GM21528 (cell line): ENCODE results near the gene RBMS3.
A peak's percentile ranks its signal among the peaks of the same experiment; 100 is the strongest.

Experiments used
- ATAC-seq: cut with Tn5 transposase; IDR thresholded peaks from one replicate; pipeline ENCODE4 v1.9.1; 2021; ENCODE audit warnings: mild to moderate bottlenecking, moderate library complexity; ENCODE audit not compliant: unreplicated experiment, low FRiP score

RBMS3 gene

DNA sequence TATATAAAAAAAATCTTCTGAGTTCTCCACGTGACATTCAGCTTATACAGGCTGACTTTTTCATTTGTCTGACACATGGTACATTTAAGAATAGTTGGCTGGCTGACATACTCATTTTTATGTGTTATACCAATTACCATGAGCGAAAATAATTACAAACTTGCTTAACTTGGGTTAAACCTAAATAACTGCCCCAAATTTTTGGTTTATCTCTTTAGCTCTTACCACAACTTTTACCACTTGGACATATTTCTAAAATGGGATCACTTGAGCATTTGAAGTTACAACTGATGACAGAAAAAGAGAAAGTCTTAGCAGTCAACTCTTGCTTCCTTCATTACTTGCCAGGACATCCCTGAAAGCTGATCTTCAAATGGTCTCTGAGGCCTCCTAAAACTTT, 618.1 kb downstream of the RBMS3 start:
- ATAC-seq: no peak

DNA sequence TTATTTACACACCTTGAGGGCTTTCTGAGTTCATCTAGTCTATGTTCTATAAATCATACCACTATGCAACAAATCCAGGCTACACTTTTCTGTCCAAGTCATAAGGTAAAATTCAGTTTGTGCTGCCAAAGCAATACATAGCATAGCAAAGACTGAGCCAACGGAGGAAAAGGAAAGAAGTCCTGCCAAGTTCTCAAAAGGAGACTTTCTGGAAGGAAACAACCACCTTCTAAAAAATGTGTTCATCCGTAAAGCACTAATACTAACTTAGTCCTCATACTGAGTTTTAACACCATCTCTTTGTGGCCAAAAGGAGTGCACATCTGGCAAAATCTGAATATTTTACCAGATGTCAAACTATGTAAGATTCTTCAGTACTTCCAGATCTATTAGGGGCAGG, 620.2 kb downstream of the RBMS3 start:
- no peak for ATAC-seq

DNA sequence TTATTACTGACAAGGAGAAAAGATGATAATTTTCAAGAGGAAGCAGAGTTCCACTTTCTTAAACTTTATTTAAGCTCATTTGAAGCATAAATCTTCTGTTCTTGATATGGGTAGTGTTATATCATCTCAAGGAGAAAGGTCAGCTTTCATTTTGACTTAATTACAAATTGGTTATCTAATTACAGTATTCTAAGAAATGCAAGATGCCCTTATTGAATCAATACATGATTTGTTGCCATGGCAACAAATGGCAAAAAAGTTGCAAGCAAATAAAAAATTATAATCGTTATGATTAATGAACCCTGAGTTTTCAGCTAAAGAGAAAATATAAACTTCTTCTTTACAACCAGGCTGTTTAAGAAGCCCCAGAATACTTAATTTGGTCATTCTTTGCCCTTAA, 622.7 kb downstream of the RBMS3 start:
- no peak for ATAC-seq

DNA sequence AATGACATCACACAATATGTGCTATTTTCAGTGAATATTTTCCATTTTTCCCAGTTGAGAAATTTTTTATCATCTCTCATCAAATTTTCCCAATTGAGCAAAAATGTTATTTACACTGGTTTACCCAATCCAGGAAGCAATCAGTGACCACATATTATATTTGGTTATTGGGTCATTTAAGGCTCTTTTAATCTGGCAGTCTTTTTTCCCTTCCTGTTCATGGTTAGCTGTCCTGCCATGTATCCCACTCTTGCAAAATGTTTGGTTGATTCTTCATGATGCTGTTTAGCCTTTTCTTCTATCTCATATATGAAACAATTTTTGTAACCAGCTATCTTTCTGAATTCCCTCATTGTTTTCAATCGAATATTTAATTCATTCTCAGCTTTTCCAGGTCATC, 626.0 kb downstream of the RBMS3 start:
- no peak for ATAC-seq

DNA sequence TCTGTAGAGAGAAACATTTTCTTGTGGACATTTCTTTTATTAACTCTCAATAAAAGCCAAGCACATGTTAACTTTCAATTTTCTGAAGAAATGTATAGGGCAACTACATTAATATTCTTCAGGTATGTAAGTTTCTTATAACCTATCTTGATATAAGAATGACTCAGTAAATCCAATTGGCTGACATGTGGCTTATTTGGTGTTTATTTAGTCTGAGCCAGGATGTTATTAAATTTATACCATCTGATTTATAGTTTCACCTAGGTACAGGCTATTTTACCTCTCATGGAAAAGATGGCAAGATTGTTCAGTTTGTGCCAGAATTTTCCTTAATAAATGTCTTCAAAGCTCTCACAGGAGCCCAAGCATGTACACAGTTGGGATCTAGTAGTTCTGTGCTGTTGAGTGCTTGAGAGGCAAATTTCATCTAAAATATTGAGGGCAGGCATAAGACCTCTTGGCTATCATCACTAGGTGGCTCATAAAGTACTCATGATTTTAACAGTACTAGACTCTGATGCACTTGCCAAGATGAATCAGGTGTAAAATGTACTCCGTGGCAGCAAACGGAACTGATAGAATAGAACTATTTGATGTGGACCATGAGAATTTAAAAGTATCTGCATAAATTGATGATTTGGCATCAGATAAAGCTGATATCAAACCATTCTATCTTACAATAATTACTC, 631.9 kb downstream of the RBMS3 start:
- ATAC-seq: no peak

DNA sequence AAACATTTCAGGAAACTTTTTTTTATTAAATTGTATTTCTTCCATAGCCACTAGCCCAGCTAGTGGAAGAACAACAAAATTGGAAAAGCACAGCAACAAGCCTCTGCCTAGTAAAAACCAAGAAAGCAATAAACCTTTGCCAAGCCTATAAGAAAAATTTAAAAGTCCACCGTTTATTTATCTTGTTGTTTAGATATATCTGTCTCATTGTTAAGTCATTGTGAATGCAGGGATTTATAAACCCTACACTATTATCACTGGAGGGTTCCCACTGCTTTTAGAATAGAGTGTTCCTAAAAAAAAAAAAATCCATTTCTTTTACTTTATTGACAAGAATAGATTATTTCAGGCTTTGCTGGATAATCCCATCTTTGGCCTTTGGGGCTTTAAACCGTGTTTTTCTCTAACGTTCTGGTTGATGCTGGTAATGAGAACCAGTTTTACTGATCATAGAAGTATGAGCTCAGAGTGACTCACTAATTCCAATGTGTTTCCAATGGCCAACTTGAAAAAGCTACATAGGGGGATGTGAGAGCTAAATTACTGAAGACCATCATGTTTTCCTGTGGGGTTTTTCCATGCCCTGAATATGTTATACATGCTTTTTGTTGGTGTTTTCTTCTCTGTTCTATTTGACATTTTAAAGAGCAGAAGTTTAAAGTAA, 634.1 kb downstream of the RBMS3 start:
- no peak for ATAC-seq

DNA sequence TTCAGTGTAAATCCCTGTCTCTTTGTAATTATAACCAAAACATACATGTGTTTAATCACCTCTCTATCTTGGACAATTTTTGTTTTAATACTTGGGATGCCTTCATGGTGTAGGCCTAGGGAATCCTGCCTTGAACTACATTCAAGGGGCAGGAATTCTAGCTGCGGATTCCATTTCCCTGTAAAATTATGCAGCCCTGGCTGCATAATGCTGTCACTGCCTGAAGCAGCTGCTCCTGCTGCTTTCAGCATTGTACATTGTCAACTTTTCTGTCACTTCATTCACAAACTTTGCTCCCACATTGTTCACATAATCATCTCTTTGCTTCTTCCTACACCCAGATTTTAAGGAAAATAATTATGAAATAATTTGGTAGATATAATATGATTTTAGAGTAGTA, 638.7 kb downstream of the RBMS3 start:
- ATAC-seq: no peak

DNA sequence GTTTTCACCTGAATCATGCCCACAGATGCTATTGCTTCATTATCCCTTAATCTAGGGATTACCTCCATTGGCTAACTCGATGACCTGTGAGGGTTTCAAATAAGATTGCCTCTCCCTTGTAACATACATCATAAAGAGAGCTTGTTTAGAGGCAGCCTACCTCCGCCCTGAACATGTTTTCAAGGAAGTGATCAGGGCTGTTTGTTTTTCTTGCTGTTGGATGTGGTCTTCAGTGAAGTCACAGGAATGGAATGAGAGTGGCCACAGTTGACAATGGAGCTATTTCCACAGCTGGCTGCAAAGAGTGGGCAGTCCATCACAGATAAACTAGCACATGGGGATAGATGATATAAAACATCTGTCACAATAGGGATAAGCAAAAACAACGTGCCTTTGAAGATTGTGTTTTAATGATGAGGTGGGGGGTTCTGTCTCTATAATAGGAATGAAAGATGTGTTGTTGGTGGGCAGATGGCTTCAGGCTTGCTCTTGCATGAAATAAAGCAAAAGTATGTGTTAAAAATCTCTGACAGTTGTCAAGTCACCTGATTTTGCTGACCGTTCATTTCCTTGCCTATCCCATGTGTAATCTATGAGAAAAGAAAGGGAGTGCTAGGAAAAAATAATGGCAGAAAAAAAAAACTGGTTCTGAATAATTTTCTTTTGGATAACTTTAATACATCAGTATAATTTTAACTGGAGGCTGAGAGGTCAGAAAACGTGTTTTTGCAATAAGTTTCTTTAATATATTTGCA, 642.3 kb downstream of the RBMS3 start:
- ATAC-seq: no peak

DNA sequence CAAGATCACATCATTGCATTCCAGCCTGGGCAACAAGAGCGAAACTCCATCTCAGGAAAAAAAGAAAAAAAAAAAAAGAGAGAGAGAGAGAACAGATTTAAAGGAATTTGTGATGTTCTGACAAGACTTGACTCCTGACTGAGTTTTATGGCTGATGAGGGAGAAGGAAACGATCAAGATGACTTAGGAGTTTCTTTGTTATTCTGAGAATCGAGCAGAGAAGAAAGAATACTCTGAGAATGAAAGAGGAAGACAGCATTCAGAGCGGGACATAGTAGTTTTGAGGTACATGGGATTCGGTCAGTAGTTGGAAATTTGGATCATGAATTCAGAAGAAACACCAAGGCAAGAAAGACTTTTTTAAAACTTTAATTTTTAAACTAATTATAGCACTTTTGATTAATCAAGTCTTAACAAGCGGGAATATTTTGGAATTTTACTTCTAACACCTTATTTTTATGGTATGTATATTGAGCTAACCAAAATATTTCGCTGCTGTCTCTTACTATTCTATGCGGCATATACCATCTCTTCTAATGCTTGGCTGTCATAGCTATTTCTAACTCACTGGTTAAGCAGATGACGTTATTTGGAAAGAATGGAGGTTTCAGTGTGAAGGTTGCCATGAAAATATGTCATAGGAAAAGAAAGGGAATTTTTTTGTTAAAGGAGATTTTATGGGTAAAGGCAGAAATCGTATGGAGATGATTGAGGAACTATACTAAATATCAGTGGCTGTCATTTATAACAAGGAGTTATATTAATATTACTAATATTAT, 644.1 kb downstream of the RBMS3 start:
- no peak for ATAC-seq

DNA sequence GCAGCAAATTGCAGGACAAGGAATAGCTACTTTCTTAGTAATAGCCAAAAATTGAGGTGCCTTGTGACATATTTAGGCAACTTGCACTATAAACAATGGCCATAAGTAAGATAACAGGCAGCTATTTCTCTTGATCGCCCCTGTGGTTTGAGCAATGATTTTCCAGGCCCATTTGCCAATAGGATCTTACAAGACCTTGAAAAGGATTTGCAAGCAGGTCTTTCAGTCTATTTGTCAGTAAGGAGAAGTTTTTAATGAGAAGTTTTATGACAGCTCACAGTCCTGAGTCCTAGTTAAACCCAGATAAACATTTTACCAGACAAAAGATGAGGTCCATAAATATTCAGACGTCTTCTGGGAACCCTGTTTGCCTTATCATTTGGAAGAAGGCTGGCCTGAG, 645.5 kb downstream of the RBMS3 start:
- no peak for ATAC-seq

DNA sequence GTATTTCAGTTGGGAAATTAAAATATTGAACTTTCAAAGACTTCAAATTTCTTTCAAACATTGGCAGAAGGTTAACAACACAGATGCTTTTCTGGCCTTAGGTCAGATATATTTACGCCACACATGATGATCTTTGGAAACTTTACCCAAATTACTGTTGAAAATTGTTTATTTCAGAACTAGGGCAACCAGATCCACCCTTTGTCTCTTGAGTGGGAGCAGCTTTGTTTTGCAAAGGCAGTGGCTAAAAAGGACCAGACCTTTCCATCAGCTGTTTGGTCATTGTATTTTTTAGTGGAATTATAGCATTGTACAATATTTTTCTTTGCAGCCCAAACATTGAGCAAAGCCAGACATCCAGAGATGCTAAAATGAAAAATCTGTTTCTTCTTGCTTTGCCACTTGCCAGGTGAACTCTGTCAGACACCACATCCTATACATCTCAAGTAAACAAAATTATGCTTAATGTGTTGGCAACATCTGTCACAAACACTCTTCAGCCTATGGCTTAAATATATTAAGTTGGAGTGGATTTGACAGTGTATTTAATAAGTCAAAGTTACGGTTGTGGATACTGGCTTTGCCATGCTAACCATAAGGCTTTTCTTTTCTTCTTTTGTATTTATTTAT, 651.9 kb downstream of the RBMS3 start:
- no peak for ATAC-seq

DNA sequence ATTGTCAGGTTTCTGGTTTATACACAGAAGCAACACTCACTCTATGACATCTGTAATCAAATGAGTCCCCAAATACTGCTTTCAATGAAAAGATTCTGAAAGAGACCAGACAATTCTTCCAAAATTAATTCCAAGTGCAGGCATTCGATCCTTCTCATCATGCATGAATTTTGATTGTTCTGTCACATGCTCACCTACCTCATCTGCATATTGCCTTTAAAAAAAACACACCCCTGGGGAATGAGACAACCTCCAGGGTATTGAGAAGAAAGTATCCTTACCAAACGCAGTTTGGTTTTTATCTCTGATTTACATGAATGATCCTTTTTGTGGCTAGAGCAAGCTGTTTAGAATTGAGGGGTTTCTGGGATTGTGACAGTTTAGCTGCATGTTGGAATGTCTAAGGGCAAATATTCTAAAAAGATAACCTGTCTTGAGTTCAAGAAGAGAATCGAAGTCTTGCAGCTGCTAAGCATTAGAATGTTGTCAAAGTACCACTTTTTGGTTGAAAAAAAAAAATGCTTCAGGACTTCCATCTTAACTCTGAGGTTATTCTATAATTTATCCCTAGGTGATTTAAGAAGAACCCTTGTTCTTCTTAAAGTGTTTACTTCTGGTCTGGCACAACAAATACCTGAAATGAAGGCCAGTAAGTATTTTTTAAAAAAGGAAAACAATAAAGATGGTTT, 653.1 kb downstream of the RBMS3 start:
- no peak for ATAC-seq

DNA sequence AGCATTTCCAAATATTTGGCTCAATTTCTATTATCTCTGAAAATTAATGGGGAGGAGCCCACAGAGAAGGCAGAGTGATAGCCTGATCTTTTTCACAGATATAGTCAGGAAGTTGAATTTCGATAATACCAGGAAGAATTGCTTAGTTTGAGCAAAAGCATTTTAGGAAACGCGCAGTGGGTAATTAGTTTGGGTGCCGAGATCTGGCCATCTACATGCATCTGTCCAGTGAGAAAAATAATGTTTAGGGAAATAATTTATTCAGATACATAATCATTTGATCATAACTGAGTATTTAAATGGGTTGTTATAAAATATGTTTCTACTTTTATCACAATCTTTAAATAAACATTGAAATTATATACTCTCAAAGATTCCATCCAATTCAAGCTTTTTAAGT, 653.9 kb downstream of the RBMS3 start:
- no peak for ATAC-seq

DNA sequence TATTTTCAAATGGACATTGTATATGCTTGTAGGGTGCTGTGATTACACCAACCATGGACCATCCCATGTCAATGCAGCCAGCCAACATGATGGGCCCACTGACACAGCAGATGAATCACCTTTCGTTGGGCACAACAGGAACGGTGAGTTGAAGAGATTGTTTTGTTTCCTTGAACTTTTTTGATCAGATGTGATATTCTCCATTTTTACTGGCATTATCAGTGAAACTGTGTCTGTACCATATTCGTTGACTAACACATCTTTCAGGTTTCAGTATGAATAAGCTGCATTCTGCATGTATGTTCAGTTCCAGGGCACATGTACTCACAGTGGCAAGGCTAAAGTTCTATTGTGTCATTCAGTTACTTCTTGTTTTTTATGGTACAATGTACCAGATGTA, 655.2 kb downstream of the RBMS3 start:
- peak; percentile 87 for ATAC-seq

DNA sequence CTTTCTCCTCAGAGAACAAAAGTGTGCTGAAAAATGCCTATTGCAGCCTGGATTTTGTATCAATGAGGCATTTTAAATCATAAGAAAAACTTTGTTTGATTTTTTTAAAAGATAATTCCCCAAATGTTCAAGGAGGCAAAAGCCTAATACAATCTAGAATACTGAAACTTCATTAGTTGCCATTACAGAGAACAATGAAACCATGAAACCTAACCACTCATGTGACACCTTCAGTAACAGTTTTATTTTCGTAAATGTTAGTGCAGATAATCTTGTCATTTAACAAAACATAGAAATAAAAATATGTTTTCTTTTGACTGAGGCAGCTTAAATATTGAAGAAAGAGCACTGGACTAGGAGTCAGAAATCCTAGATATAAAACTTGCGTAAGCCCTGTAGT, 655.9 kb downstream of the RBMS3 start:
- ATAC-seq: no peak

DNA sequence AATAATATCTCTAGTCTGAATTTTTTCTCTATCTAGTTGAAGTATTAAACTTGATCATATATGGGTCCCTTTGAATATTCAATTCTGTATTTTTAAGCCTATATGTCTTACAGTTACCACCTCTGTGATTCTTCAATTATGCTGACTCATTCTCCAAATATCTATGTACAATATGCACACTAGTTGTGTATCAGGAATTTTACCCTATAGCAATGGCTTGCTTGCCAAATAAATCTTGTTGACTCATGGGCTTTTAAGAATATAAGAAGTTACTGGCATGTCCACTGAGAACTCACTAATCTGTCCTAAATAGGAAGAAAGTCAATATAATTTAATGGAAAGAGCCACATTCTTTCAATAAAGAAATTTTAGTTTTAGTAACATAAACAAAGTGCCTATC, 656.3 kb downstream of the RBMS3 start:
- no peak for ATAC-seq

DNA sequence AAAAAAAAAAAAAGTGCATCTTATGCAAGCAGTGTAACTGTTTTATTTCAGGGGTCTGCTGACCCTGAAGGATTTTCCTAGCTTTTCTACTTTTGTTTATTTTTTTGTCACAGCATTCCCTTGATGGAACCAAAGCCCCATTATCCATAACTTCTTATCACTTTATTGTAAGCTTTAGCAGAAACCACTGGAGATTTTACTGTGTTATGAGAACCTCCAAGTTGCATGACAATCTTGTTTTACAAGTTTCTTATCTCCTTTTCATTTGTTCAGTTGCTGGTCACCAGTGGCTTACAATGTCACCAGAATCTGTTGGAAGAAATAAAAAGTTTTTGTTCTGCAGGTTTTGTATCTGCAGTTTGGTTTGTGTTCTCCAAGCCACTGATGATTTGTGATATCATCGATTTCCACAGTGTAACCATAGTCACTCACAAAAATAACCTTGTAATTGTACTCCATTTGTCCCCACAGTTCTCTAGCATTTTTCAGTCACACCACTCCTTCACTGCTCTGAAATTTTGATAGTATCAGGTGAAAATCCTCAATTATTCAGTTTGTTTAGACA, 660.0 kb downstream of the RBMS3 start:
- ATAC-seq: no peak

DNA sequence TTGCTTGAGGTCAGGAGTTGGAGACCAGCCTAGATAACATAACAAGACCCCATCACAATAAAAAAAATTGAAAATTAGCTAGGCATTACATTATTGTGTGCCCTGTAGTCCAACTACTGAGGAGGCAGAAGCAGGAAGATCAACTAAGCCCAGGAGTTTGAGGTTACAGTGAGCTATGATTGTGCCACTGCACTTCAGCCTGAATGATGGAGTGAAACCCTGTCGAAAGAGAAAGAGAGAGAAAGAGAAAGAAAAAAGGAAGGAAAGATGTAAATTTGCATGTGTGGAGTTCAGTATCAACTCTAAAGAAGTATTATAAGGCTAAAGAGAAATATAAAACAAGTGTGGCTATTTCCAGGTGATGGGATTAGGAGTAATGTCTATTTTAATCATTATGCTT, 661.4 kb downstream of the RBMS3 start:
- ATAC-seq: no peak

DNA sequence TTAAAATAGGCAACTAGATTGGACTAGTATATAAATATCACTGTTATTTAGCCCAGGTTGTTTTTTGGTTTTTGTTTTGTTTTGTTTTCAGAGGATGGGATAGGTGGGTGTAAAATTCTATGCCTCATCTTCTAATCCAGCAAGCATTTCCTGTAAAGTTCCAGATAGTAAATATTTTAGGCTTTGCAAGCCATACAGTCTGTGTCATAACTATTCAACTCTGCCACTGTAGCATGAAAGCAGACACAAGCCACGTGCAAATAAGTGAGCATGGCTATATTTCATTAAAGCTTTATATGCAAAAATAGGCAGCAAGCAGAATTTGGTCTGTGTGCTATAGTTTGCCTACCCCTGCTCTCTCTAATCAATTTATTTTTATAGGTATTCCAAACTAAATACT, 668.3 kb downstream of the RBMS3 start:
- ATAC-seq: no peak
